ENCODE measurements around the gene MPRIP.

DNA sequence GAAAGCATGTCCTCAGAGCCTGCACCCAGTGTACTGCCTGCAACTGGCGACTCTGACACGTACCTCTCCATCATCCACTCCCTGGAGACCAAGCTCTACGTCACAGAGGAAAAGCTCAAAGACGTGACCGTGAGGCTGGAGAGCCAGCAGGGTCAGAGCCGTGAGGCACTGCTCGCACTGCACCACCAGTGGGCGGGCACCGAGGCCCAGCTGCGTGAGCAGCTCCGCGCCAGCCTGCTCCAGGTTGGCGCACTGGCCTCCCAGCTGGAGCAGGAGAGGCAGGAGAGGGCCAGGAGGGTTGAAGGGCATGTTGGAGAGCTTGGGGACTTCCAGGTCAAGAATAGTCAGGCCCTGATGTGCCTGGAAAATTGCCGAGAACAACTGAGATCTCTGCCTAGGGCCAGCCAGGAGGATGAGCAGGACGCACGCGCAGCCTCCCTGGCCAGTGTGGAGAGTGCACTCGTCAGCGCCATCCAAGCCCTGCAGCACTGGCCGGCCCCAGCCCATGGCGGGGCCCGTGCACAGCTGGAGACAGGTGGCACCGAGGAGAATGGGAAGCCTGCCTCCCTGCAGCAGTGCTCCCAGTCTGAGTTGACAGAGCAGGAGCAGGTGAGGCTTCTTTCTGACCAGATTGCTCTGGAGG lies 123.5 kb downstream of the MPRIP start:
- TF ChIP-seq POLR2A (IDR thresholded peaks at IDR 0.05): no peak
- TF ChIP-seq, protein P1, sequence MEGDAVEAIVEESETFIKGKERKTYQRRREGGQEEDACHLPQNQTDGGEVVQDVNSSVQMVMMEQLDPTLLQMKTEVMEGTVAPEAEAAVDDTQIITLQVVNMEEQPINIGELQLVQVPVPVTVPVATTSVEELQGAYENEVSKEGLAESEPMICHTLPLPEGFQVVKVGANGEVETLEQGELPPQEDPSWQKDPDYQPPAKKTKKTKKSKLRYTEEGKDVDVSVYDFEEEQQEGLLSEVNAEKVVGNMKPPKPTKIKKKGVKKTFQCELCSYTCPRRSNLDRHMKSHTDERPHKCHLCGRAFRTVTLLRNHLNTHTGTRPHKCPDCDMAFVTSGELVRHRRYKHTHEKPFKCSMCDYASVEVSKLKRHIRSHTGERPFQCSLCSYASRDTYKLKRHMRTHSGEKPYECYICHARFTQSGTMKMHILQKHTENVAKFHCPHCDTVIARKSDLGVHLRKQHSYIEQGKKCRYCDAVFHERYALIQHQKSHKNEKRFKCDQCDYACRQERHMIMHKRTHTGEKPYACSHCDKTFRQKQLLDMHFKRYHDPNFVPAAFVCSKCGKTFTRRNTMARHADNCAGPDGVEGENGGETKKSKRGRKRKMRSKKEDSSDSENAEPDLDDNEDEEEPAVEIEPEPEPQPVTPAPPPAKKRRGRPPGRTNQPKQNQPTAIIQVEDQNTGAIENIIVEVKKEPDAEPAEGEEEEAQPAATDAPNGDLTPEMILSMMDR (IDR thresholded peaks at IDR 0.05): no peak
